ENCODE measurements around the gene SERPINE1.

Gene SERPINE1

DNA sequence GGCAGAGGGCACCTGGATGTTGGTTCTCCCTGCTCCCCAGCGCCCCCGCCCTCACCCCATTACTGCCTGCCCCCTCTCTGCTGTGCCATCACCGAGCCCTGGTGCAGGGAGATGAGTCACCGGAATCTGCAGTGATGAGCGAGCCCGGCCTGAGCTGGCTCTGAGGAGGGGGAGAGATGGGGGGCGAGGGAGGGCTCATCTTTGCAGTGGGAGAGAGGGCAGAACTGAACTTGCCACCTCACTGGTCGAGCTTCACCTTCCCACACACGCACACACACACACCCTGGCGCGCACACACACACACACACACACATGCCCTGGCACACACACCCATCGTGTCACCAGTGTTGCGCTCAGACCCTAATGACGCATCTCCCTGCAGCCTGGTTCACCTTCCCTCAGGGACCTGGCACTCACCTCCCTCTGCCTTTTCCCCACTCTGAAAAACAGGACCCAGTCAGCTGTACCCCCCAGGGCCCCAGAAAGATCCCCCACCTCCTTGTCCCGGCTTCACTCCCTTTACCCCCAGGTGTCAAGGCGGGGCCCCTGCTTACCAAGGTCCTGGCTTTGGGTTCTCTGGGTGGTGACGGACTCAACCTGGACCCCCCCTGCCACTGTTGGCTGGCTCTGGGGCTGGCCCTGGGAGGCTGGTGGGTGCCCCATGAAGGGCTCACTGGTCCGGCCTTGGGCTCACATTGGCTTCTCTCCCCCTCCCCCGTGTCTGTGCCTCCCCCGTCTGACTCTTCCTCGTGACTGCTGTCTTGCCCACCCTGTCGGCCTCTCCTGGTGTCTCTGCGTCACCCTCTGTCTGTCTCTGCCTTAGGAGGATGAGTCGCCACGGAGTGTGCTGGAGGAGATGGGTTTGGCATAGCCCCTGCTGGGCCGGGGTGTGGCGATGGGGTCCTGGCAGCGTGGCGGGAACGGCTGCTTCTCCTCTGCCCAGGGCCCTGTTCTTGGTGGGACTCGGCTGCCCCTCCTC lies 33.1 kb downstream of the SERPINE1 start:
- DNase-seq, result no peak

DNA sequence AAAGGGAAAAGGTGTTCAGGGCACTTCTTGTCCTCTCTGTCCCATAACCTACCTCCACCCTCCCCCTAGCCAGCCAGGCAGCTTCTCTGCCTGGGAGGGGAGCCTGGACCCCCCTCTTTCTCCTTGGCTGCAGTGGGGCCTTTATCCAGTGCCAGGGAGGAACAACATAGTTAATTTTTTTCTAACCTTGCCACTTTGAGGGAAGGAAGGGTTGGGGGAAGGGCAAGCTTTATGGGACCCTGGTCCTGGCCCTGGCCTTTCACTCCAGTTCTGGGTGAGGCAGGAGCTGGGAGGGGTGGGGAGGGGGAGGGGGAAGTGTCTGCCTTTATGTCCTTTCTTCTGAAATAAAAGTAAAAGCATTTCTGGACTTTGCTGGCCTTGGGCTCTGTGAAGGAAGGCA lies 34.0 kb downstream of the SERPINE1 start:
- no peak for DNase-seq

DNA sequence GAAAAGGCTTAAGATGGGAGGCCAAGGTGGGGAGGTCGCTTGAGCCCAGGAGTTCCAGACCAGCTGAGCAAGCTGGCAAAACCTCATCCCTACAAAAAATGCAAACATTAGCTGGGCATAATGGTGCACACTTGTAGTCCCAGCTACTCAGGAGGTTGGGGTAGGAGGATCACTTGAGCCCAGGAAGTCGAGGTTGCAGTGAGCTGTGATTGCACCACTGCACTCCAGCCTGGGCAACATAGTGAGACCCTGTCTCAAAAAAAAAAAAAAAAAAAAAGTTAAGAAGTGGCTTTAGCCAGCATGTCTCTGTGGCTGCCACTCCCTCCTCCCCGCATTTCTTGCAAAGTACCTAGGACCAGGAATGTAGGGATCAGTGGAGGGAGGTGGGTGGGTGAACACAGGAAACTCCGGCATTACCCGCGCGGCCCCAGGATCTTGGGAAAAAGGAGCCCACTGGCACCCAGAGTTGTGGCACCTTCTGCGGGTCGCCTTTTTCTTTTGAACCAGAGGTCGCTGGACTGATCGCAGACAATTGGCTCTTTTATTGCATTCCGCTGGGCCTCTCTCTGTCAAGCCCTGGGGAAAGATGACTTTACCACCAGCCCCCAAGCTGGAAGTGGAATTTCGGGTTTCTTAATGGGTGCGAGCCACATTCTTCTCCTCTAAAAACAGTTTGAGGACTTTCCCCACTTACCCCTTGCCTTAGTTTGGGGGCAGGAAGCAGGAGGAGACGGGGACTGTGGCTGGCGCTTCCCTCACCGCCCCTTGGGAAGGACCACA lies 35.0 kb downstream of the SERPINE1 start:
- DNase-seq, result no peak

DNA sequence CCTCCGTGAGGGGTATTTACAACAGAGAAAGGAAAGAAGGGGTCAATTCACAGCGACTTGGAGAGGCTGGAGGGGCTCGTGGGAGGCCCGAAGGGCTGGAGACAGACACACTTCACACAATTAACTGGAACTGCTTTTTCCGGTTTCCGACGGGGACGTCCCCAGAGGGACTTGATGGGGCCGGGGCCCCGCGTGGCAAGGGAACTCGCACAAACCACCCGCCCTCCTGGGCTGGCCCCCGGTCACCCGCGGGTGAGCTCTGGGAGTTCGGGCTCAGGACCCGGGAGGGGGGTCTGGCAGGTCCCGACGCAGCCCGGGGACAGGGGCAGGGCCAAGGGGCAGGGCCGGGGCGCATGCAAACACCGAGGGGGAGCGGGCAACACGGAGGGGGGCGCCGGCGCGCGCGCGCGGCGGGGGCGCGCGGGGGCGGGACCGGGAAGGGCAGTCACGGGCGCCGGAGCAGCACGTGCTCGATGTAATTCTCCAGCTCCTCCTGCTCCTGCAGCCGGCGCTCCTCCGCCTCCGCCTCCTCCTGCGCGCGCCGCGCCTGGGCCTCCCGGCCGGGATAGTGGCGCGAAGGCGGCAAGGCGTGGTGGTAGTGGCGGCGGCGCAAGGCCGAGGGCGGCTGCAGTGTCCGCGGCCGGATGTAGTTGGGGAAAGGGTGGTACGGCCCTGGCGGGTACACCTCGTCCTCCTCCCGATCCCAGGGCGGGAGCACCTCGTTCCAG lies 35.8 kb downstream of the SERPINE1 start:
- DNase-seq, result peak; percentile 91

DNA sequence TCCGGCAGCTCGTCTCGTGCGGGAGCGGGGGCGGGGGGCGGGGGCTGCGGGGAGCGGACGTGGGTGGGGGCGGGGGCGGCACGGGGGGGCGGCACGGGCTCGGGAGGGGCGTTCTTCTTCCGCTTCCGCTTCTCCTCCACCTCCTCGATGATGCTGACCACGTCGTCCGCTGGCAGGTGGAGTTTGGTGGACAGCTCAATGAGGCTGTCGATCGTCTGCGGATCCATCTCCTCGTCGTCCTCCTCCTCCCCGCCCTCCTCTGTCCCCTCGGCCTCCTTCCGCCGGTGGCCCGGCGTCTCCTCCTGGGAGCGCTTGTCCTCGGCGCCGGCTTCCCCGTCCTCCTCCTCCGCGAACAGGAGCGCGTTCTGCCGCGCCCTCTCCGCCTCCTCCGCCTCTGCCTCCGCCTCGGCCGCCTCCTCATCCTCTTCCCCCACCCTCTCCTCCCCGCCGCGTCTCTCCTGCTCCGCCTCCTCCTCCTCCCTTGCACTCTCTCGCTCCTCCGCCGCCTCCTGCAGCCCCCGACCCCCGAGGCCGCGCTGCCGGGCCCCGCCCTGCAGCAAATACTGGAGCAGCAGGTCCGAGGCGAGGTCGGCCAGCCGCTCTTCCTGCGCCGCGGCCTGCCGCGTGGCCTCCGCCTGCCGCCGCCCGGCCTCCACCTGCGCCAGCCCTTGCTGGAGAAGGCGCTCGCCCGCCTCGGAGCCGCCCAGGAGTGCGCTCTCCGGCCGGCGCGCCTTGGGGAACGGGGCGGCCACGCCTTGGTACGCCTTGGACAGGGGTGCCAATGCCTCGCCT lies 36.6 kb downstream of the SERPINE1 start:
- peak; percentile 92 for DNase-seq

DNA sequence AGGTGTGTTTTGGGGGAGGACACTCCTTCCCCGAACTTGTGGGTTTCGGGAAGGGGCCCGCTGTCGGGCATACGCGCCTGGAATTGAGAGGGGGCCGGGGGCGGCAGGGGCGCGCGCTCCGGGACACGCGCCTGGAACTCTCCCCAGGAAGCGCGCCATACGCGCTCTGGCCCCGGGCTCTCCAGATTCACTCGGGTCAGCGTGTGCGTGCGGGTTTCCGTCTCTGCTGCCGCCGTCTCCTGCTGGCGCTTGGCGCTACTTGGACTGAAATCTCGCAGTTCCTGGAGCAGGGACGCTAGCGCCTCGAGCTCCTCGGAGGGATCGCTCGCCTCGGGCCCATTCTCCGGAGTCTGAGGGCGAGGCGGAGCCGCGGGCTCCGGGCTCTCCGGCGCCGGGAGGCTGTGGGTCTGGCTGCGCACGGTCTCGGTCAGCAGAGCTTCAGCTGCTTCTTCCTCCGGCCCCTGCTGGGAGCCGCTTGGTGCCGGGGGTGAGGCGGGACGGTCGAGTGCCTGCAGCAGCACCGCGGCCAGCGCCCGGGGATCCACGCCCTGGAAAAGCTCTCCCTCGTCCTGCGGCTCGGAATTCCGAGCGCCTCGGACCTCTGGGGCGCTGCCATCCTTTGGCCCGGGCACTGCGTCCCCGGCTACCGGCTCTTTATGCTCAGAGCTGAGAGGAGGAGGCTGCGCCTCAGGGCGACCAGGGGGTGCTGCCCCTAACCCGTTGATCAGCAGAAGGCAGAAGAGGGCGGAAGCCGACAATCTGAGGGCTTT lies 37.4 kb downstream of the SERPINE1 start:
- peak; percentile 81 for DNase-seq

DNA sequence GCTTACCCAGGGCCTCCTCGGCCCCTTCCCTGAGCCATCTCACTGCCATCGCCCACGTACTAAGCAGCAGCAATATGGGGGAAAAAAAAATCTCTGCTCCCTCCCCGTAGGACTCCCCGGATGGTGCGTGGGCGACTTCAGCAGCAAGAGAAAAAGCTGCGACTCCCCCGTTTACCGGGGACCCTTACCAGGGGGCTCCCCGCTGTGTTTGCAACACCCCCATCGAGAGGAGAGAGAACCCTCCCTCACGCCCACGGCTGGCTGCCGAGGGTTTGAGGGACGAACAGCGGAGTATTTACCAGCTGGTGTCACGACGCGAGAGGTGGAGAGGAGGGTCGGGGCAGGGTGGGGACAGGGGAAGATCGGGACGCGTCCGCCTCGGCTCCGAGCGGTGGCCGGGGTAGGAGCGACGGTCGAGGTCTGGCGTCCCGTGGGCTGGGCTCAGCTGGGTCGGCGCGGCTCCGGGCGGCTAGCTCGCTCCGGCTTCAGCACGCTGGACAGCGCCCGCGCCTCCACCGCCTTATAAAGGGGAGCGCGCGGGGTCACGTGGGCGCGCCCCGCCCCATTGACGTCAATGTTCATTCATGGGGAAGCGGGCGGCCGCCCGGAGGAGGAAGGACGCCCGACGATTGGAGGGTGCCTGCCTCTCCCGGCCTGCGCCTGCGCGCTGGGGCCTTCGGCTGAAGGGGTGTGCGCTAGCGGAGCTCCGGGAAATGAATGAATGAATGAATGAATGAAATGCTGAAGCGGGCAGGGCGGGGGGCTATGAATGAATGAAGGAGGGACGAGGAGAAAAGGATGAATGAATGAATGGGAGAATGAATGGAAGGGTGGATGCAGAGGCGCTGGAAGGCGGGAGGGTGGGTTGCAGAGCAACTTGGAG lies 38.4 kb downstream of the SERPINE1 start, which contains the start of gene VGF:
VGF (minus strand) TSS at position 495 of the 883 bp plus-strand sequence. CDS start 726 bp downstream, outside the sequence.
- peak; percentile 99 for DNase-seq

DNA sequence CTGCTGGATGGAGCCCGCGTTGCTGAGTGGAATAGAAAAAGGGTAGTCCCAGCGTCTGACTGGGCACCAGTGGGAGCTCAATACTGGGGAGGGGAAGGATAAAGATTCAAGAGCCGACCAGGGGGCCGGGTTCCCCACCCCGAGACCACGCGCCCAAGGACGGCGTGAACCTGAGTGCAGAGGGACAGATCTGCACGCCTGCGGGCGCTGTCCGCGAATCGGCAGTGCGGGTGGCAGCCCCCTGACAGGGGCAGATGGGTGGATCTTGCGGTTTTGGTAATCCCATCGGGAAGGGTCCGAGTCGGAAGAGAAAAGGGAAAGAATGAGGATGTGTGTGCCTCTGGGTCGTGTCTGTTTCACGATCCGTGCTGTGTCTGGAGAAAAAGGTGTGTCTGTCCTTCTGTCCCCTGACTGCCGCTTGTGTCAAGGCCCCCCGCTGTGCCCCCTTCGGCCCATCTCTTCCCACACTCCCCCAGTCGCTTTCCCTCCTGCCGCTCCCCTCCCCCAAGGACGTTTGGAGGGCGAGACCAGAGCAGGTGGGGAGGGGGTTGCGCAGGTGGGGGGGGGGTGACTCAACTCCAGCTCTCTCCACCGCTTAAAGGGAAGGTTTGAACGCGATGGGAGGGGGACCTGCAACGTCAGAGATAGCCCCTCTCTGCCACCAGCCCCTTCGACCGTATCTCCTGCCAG lies 39.2 kb downstream of the SERPINE1 start:
- peak; percentile 63 for DNase-seq

DNA sequence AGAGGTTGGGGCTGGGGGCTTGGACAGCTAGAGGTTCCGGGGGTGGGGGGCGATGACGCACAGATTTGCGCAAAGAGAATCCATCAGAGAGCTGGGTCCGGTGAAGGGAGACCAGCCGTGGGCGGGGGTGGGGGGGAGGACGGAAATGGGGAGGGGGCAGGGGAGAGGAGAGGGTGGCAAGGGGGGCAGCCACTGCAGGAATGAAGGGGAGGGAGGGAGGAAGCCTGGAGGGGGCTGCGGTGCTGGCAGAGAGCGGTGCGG lies 39.7 kb downstream of the SERPINE1 start:
- no peak for DNase-seq

DNA sequence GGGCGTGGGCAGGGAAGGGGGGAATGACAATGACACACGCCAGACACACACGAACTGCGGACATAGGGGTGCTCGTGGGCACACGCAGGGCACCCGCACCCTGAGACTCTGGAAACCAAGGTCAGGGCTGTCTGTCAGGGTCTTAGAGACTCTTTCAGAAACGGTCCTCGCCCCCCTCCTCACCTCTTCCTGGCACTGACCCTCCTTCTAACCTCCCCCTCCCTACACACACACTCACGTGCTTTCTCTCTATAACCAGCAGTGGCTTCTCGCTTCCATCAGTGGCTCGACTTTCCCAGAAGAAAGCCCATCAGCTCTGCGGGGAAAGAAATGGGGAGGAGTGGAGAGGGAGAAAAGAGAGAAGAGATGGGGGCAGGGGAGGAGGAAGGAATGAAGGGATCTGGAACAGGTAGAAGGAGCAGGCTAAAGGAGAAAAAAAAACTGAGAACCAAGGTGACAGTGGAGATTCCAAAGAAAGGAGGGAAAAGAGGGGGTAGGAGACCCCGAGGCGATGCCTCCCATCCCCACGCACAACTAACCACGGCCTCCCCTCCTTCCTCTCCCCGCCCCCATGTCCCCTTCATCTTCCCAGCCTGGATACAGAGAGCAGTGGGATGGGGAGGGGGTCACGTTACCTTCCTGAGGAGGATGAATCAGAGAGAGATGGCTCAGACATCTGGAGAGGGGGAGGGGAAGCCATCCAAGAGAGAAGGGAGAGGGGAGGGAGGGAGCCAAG lies 40.2 kb downstream of the SERPINE1 start:
- DNase-seq, result peak; percentile 85

DNA sequence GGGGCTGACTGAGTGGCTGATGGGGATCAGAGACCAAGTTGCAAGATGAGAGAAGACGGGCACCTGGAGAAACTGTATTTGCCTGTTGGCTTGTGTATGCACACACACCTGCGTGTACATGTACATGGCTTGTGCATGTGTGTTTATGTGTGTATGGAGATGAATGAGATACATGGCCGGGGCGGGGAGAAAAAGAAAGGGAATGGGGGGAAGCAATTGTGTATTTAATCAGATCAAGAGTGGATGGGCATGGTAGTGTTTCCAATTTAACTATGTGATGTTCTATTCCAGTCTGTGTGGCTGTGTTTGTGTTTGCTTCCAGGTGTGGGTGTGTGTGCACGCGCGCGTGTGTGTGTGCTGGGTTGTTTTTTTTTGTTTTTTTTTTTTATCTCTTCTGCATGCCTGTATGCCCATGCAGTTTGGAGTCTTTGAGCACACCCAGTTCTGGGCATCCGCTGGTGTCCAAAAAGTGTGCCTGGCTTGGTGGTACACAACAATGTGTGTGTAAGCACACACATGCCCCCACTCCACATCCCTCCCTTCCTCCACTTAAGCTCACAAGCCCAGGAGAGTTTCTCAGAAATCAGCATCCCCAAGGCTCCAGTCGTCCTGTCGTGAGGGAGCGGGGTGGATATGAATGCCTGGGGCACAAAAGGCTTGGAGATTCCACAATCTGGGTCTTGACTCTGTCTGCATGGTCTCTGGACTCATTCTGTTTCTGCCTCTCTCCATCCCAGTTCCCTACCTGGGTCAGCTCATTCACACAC lies 40.9 kb downstream of the SERPINE1 start:
- no peak for DNase-seq

DNA sequence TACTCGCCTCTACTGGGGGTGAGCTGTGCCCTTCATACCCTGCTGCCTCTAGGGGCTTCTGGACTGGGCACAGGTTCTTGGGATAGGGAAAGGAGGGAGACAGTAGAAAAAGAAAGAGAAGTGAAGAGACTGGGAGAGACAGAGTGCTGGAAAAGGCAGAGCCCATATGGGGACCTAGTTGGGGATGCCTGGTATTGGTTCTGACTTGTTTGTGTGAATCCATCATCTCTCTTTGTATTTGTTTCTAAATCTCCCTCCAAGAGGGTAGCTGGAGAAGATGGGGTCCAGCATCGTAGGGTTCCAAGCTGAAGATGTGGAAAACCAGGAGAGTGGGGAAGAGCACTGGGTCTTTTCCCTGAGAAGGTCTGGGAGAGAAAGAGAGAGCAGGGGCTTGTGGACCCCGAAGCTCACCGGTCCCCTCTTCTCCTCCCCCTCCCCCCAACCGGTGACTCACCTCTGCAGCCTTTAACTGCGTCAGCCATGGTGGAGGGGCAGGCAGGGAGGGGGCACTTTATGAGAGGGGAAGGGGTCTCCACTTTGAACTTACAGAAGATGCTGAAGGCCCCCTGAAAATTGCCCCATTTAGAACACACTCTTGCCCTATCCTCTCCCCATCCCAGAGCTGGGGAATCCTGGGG lies 41.6 kb downstream of the SERPINE1 start:
- DNase-seq, result no peak

DNA sequence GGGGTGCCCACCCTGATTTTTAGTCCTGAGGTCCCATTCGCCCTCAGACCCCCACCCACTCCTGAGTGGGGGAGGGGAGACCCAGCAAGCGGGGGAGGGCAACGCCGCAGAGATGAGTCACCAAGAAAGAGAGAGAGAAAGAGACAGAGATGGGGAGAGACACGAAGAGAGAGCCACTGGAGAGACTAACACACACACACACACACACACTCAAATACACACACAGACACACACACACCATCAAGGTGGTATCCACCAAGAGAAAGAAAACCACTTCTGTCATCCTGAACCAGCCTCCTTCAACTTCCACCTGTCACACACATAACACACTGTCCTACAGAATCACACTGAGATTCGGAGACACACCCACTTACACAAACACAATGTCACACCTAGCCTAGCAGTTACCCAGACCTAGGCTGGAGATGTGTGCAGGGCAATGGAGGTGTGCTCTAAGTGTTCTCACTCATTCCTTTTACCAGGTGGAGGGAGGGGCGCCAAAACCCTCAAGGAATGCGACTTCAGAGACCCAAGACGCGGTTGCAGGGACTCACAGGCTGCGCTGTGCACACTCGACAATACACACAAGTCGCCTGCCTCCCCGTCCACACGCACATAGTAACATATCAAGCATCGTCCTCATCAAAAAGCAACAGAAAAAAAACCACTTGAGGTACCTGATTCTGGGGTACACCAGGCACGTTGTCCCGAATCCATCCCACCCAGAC lies 42.4 kb downstream of the SERPINE1 start:
- no peak for DNase-seq

DNA sequence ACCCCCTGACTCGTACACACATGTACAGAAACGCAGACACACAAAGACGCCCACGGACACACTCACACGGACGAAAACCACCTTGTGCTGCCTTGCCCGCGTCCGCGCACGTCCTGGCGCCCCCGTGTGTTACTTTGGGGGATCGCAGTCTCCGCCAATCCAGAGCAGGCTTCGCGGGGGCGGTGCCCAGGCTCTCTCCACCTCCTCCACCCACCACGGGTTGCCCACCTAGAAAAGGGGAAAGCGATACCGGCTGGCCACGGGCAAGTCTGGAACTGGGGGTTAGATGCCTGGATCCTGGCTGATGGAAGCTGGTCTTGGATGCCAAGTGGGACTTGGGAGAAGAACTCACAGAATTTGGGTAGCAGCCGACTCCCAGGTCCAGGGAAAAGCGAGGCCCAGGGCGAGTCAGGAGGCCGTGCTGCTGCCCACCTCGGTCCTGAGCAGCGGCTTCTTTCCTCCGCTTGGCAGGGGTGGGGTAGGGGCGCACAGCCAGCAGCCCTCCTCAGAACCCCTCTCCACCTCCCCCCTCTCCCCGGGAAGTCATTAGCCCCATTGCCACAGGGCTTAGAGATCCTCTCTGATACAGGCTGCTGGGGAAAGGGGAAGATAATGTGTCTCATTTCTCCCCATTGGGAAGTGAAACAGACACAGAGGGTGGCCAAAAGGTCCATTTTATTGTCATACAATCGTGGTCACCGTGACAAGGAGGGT lies 43.1 kb downstream of the SERPINE1 start:
- peak; percentile 74 for DNase-seq

DNA sequence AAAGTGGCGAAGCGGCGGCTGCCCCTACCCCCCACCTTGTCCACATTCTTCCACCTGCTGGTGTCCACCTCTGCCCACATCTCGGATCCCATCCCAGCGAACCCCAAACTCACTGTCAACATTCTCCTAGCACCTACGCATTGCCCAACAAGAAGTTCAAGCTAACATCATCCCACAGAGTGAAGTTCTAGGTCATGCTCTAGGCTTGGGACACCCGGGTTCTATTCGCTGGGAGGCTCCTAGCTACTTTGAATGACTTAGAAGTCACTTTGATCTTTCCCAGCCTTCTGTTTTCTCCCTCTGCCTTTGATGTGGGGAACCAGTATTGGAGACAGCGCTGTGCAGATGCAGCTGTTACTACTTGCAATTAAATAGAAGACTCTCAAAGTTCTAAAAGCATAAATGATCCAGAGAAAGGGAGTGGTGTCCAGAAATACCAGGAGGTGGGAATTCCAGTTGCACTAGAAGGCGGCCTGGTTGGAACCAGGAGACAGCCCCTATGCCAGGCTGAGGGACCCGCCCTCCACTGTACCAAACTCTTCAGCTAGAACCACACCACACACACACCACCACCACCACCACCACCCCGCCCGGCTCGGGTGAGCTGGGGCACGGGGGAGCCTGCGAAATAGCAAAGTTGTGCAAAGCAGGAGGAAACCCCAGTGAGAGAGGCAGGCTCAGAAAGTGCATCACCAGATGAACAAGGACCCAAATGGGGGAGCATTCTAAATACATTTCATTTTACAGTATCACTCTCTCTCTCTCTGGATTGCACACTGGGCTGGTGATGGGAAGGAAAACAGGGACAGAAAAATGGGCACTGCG lies 43.9 kb downstream of the SERPINE1 start:
- DNase-seq, result no peak

DNA sequence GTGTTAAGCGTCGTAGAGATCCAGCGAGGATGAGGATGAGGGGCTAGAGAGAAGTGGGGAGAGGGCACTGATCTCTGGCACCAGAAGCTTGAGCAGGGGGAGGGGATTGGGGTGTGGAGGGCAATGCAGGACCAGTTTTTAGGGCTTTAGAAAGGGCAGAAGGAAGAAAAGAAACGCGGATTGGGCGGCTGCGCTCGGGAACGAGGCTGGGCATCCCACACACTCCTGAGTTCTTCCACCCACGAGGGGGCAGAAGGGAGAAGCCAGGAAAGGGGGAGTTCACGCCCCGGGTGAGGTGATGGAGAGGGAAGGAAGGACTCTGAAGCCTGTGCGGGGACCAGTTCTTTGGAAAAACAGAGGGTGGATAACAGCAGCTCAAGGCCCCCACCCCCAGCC lies 44.5 kb downstream of the SERPINE1 start:
- peak; percentile 34 for DNase-seq
